Peyer's patch (tissue), 4 donors: ENCODE data around the gene PPP2R1B.

ENCODE experiments used
- POLR2A ChIP-seq, 2 donors: fragments of 450-650 bp; IDR thresholded peaks; one replicate each; pipeline ENCODE4 v1.5.1; 2017; ENCODE audit warnings: antibody characterized with exemption in 2 of 2, mild to moderate bottlenecking in 2 of 2, moderate library complexity in 2 of 2
- TF ChIP-seq, protein P1 (sequence below), 6 experiments: fragments of 450-650 bp in 4 of 6; fragments of 200-600 bp in 2 of 6; sonication (generic) in 1 of 6; IDR thresholded peaks; one replicate each; pipeline ENCODE4 v1.5.1; 2017 to 2019; ENCODE audit warnings: antibody characterized with exemption in 6 of 6, mild to moderate bottlenecking in 3 of 6, moderate library complexity in 1 of 6

DNA sequence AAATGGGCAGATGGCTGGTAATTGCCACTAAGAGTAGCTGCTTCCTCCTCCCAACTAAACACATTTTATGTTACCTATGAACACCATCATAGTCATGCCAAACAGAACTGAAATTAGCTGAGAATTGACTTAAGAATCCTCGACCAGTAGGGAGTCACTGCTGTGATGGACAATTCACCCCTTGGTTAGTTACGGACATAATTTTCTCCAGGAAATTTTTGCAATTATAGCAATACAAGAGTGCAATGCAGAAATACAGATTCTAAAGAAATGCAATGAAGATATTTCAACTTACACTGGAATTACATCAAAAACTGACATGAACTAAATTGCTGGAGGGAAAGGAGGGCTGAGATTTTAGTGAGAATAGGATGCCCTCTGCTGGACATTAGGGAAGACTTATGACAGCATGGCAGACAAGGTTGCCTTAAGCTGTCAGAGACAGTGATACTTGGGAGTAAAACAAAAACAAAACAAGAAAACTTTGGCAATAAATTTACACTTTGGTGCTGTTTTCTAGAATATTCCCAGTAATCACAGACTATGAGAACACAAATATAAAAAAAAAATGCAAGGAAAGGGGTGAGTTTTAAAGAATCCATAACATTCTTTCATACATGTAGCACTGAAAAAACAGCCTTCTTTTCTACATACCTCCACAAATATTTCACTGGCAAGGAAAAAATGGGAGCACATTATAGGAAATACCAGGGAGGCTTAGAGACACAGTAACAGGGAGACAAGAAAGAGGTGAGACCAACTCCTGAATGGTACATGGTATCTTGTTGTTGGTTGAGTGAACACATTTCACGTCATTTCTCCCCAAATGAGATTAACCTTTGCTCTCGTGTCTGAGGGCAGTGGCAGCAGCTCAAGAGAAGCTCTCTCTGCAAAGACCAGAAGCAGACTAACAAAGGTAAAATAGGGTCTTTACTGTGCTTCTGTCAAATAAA, 11.2 kb upstream of the PPP2R1B start:
- TF ChIP-seq, protein P1, sequence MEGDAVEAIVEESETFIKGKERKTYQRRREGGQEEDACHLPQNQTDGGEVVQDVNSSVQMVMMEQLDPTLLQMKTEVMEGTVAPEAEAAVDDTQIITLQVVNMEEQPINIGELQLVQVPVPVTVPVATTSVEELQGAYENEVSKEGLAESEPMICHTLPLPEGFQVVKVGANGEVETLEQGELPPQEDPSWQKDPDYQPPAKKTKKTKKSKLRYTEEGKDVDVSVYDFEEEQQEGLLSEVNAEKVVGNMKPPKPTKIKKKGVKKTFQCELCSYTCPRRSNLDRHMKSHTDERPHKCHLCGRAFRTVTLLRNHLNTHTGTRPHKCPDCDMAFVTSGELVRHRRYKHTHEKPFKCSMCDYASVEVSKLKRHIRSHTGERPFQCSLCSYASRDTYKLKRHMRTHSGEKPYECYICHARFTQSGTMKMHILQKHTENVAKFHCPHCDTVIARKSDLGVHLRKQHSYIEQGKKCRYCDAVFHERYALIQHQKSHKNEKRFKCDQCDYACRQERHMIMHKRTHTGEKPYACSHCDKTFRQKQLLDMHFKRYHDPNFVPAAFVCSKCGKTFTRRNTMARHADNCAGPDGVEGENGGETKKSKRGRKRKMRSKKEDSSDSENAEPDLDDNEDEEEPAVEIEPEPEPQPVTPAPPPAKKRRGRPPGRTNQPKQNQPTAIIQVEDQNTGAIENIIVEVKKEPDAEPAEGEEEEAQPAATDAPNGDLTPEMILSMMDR (IDR thresholded peaks at IDR 0.05) = peak; percentile 52 to 92 (median 86)
- no peak for TF ChIP-seq POLR2A (IDR thresholded peaks at IDR 0.05)
